GM19099 (cell line): ENCODE data around the gene DGKD.

Experiments
- POLR2A ChIP-seq: IDR thresholded peaks from 3 replicates; pipeline ENCODE4 v1.6.1; 2011; ENCODE audit warnings: low read depth; ENCODE audit not compliant: insufficient read length; ENCODE audit errors: extremely low read depth

The DGKD gene

GRCh38 chr2:233350708-233351107 lies 3.6 kb upstream of the DGKD start:
- TF ChIP-seq POLR2A, result no peak

GRCh38 chr2:233351423-233351822 lies 2.9 kb upstream of the DGKD start:
- TF ChIP-seq POLR2A, result no peak

GRCh38 chr2:233352141-233352842 lies 2.0 kb upstream of the DGKD start:
- TF ChIP-seq POLR2A, result no peak

GRCh38 chr2:233353101-233353768 lies 1.1 kb upstream of the DGKD start:
- TF ChIP-seq POLR2A, result no peak

- peak; percentile 70 for TF ChIP-seq POLR2A
These were observed 218 bp downstream of the DGKD start for GRCh38 chr2:233354500-233354924.

- no peak for TF ChIP-seq POLR2A
These were observed 779 bp downstream of the DGKD start for GRCh38 chr2:233354971-233355574.

- TF ChIP-seq POLR2A, result no peak
These were observed 1.6 kb downstream of the DGKD start for GRCh38 chr2:233355916-233356315.

GRCh38 chr2:233356546-233357308 lies 2.4 kb downstream of the DGKD start:
- peak; percentile 15 for TF ChIP-seq POLR2A

- no peak for TF ChIP-seq POLR2A
These were observed 4.0 kb downstream of the DGKD start for GRCh38 chr2:233358335-233358734.

- no peak for TF ChIP-seq POLR2A
These were observed 4.7 kb downstream of the DGKD start for GRCh38 chr2:233358947-233359346.

- TF ChIP-seq POLR2A, result no peak
These were observed 5.5 kb downstream of the DGKD start for GRCh38 chr2:233359823-233360222.

- no peak for TF ChIP-seq POLR2A
These were observed 6.5 kb downstream of the DGKD start for GRCh38 chr2:233360771-233361176.

GRCh38 chr2:233361297-233361696 lies 7.0 kb downstream of the DGKD start:
- TF ChIP-seq POLR2A, result no peak

- no peak for TF ChIP-seq POLR2A
These were observed 8.4 kb downstream of the DGKD start for GRCh38 chr2:233362742-233363141.

- TF ChIP-seq POLR2A, result no peak
These were observed 9.5 kb downstream of the DGKD start for GRCh38 chr2:233363744-233364235.
